Aorta (tissue), 5 donors: Measurements from ENCODE around the gene KIF26B. TPM values are rescaled to one million over a fixed set of nuclear protein-coding genes. Genes with fewer than 3 reads are reported as not detected.

Experiments used
- ATAC-seq: fragments of 200-7000 bp; cut with Tn5 transposase; one replicate; pipeline ENCODE4 v1.9.1; 2022; ENCODE audit warnings: moderate library complexity; ENCODE audit not compliant: low FRiP score
- DNase-seq, 2 donors: peaks; one replicate each; pipeline ENCODE4 v3.0.0-alpha.2; 2020
- H3K27ac ChIP-seq, 2 donors: one replicate each; pipeline ENCODE4 v1.5.1; 2013; ENCODE audit warnings: low read length in 2 of 2, mild to moderate bottlenecking in 2 of 2, moderate library complexity in 2 of 2, control low read depth in 1 of 2, inconsistent platforms in 1 of 2, low read depth in 1 of 2
- H3K27me3 ChIP-seq, 2 donors: one replicate each; pipeline ENCODE4 v1.6.1; 2013; ENCODE audit warnings: control low read depth in 1 of 2, low read length in 1 of 2, mild to moderate bottlenecking in 1 of 2, moderate library complexity in 1 of 2; ENCODE audit not compliant: insufficient read depth in 2 of 2, control insufficient read depth in 1 of 2
- H3K36me3 ChIP-seq, 2 donors: one replicate each; pipeline ENCODE4 v1.6.1; 2013; ENCODE audit warnings: control low read depth in 1 of 2, low read length in 1 of 2, mild to moderate bottlenecking in 1 of 2; ENCODE audit not compliant: insufficient read depth in 2 of 2, control insufficient read depth in 1 of 2
- H3K4me1 ChIP-seq, 2 donors: one replicate each; pipeline ENCODE4 v1.6.1; 2013; ENCODE audit warnings: low read length in 2 of 2, control low read depth in 1 of 2, mild to moderate bottlenecking in 1 of 2, moderate library complexity in 1 of 2; ENCODE audit not compliant: insufficient read depth in 2 of 2, control insufficient read depth in 1 of 2
- H3K4me3 ChIP-seq, 2 donors: one replicate each; pipeline ENCODE4 v1.5.1; 2013; ENCODE audit warnings: low read length in 2 of 2, control low read depth in 1 of 2, mild to moderate bottlenecking in 1 of 2
- H3K9me3 ChIP-seq: one replicate; pipeline ENCODE4 v1.6.1; 2013; ENCODE audit warnings: mild to moderate bottlenecking, low read length; ENCODE audit not compliant: control insufficient read depth
- WGBS, 2 donors: extraction: QIAGEN DNeasy Blood & Tissue Kit; methylation state at CpG; one replicate each; pipeline ENCODE4 v1.1.7; 2013; 5-methylcytosine and 5-hydroxymethylcytosine counted together
- intact Hi-C, 2 donors: fragments of 100-400 bp; cut with DNase I; formaldehyde crosslinking; loops; one replicate each; pipeline versions ENCODE4 v1.14.2 to v1.15.0; 2022
- polyA plus RNA-seq, 2 donors: library from polyadenylated mRNA; stranded (reverse); fragments of 200-250 nt; gene quantifications; one replicate each; pipeline ENCODE4 v1.2.3, GENCODE V29; 2013
- total RNA-seq, 2 donors: library from RNA; stranded (reverse); fragmentation: NEBNext Ultra II Directional; extraction: Animal tissue kit (Norgen Biotek cat#: 25700); gene quantifications; one replicate each; pipeline ENCODE4 v1.2.1, GENCODE V29; 2021
- donor health status: healthy with polysubstance abuse.
- donor health status: Bipolar disorder and iron deficiency.
- donor health status: DM: no; HTN: no; CAD: no.
- donor health status: DM: no; HTN: no; CAD: no.
- donor health status: DM: yes; HTN: yes; CAD: no.

Gene KIF26B
- total and polyA plus RNA-seq, 4 donors = under 0.01 to 0.58 (median 0.30) TPM

DNA sequence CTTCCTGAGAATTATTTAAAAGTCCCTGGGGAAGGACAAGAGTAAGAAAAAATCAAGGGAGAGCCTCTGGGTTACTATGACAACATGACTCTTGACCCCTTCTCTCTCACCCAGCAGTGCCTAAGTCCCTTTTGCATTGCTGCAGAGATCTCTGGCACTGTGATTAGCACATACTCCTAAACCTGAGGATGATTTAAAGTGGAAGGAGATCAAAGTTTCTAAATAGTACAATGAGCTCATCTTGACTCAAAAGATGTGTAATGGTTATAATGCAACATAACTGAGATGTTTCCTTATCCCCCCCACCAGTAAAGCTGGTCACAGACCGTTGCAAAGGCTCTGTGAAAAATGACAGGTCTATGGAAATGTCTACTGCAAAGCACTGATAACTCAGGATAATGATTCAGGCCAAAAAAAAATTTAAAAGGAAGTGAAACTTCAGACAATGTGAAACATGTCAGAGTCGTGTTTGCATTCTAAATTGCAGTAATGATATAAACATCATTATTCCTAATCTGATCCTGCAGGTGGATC lies 519.2 kb downstream of the KIF26B start:
- Histone ChIP-seq H3K27me3 (no peaks in the 10 kb centered on the region), H3K36me3 (no peaks in the 10 kb centered on the region), H3K4me3 (no peak overlapping the region), H3K4me1 (no peaks in the 10 kb centered on the region), H3K9me3 (no peaks in the 10 kb centered on the region), H3K27ac (no peak overlapping the region)
- 35 to 37% methylated on average over 2 of the region's 2 CpGs for WGBS, 2 donors
- ATAC-seq (no peak), DNase-seq (no peak)
- intact Hi-C loops = no loop called here

DNA sequence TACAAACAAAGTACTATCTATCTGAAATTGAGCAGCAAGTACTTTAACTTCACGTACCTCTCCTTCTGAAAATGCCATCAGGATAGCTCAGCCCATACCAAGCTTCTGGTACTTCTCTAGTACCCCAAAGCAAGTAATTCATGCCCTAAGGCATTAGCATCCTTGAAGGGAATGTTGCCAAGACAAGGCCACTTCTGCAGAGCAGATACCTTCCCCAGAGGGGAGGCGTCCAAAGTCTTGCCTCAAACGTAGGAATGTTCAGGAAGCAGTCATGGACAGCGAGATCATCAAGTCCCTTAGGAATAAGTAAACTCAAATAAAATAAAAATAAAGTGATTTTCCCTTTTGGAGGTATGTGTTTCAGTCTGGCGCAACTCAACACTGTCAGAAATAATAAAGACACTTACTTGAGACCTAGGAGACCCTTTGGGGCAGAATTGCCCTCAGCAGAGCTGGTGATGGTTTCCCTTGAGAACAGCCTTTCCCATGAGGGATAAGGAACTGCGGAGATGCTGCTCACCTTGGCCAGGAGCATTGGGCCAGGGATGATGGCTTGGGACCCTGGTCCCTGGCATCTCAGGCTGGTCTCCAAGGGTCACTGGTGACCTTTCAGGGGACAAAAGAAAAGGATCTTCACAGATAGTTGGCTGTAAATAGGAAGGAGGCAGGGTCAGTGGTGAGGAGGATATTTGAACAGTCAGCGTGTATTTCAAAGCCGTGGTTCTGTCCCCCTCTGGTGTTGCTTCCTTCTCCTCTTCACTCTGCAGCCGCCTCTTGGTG lies 522.9 kb downstream of the KIF26B start:
- ATAC-seq (no peak), DNase-seq (peak in 1 of 2 donors; percentile 23)
- Histone ChIP-seq H3K36me3 (no peaks in the 10 kb centered on the region), H3K27ac (no peak overlapping the region), H3K4me1 (no peaks in the 10 kb centered on the region), H3K4me3 (no peak overlapping the region), H3K9me3 (no peaks in the 10 kb centered on the region), H3K27me3 (no peaks in the 10 kb centered on the region)
- intact Hi-C loops = no loop called here
- WGBS, 2 donors = 69 to 71% methylated on average over 9 of the region's 9 CpGs

DNA sequence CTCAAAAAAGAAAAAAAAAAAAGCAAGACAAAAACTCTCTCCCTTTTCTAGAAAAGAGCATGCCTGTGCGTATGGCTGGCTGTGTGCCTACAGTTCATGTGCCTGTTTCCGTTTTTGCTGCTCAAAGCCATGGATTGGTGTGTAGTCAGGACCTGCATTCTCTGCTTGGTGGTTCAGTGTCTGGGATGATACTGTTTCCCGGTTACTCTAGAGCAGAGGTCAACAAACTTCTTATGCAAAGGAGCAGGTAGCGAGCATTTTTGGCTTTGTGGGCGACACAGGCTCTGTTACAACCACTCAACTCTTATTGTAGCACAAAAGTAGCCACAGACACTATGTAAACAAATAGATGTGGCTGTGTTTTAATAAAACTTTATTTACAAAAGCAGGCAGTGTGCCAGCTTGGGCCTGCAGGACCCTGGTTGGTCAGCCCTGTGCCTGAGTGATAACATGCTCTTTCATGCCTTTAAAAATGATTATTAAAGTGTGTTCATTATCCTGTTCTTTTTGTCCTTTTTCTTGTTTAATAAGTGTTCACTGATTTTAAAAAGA lies 524.2 kb downstream of the KIF26B start:
- DNase-seq (no peak), ATAC-seq (no peak)
- Histone ChIP-seq H3K27me3 (no peaks in the 10 kb centered on the region), H3K4me1 (no peaks in the 10 kb centered on the region), H3K36me3 (no peaks in the 10 kb centered on the region), H3K27ac (no peak overlapping the region), H3K9me3 (no peaks in the 10 kb centered on the region), H3K4me3 (no peak overlapping the region)
- intact Hi-C loops = no loop called here
- WGBS, 2 donors = 81% methylated on average over 5 of the region's 5 CpGs

DNA sequence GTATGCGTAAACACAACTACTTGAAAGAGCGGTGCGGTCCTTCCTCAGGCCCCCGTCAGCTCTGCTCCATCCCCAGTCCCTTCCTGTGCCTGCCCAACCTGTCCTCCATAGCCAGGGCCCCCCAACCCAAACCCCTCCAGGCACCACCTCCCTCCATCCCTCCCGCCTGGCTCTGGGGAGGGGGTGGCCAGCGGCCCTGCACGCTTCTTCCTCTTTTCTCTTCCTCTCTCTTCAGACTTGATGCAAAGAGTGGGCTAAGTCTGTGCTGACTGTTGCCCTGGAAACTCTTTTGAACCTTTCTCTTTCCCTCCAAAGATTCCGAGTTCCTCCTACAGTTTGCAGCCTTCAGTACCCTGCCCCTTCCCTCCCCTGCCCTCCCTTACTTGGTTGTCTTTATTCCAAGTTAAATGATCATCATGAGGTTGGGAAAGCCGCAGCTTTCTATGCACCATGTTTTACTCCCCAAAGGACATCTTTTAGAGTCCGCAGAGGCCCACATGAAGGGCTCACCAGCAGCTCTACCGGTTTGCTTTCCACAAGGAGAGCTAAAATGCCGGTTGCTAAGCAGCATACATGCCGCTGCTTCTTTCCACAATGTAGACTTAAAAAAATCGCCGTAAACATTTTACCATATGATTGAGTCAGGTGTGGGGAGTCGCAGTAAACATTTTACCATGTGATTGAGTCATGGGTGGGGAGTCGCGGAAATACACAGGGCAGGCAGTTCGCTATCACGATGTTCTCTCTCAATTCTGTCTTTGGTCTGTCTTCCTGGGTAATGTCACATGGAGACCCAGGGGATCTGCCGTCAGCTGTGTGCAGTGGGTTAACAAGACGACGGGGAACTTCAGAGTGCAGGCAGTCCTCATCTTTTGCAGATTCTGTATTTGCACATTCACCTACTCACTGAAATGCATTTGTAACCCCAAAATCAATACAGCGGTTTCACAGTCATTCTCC lies 525.3 kb downstream of the KIF26B start:
- Histone ChIP-seq H3K27ac (no peak overlapping the region), H3K36me3 (no peaks in the 10 kb centered on the region), H3K4me1 (no peaks in the 10 kb centered on the region), H3K9me3 (no peaks in the 10 kb centered on the region), H3K4me3 (no peak overlapping the region), H3K27me3 (no peaks in the 10 kb centered on the region)
- no peak for DNase-seq
- 79 to 88% methylated on average over 24 of the region's 24 CpGs for WGBS, 2 donors
- ATAC-seq = no peak
- intact Hi-C loops = no loop called here

DNA sequence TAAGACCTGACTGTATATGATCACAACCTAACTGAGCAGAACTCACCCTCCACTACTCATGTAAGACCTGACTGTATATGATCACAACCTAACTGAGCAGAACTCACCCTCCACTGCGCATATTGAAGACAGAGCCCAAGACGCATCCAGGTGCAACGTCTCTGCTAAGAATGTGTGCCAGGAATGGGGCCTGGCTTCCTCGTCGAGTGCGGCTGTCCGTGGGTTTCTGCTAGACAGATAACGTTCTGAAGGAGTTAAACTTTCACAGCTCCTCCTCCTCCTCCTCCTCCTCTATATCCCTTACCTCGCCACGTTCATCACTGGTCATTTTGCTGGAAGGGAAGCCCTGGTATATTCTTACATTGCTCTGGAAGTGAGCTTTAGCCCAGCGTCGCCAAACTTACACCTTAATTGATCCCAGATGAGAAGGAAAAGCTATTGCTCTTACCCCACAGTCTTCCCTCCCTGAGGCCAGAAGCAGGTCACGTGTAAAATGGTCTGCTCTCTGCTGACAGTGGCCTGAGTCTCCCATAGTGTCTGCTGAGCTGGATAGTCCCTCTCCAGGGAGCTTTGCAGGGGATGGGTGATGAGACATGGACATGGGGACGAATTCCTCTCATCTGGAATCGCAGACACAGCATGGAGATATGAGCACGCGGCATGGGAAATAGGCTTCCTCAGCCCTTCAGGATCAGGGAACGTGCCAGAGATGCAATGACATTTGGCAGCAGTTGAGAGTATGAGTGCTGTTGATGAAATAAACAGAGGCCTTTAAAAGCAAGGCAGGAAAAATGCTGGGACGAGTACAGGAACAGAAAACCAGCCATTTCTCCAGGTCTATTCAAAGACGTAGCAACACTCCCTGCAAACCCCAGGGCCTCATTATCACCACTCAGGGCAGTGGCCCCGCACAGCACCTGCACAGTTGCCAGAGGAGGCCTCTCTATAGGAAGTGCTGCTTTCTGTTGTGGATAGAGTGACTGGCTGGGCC lies 528.1 kb downstream of the KIF26B start:
- Histone ChIP-seq H3K9me3 (no peaks in the 10 kb centered on the region), H3K27me3 (no peaks in the 10 kb centered on the region), H3K27ac (no peak overlapping the region), H3K36me3 (no peaks in the 10 kb centered on the region), H3K4me3 (no peak overlapping the region), H3K4me1 (no peaks in the 10 kb centered on the region)
- ATAC-seq (no peak), DNase-seq (no peak)
- intact Hi-C loops = no loop called here
- WGBS, 2 donors = 62 to 69% methylated on average over 21 of the region's 21 CpGs

DNA sequence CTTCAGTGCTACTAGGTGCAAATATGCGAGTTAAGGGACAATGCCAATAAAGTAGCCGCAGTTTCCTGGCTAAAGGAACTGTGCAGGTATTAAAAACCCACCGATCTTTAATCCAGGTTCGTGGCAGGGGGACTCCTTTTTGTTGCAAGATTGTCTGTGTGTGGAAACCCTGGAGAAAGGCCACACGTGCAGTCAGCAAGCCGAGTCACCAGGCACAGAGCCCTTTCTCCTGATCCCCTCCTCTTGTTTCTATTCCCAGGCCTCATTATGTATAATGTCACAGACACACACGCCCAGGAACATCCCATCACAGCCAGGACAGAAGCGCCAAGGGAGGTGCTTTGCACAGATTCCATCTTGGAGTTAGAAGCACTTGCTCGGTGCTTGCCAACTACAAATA lies 528.9 kb downstream of the KIF26B start:
- Histone ChIP-seq H3K27ac (no peak overlapping the region), H3K4me3 (no peak overlapping the region), H3K27me3 (no peaks in the 10 kb centered on the region), H3K36me3 (no peaks in the 10 kb centered on the region), H3K4me1 (no peaks in the 10 kb centered on the region), H3K9me3 (no peaks in the 10 kb centered on the region)
- DNase-seq (no peak), ATAC-seq (no peak)
- 81 to 86% methylated on average over 9 of the region's 9 CpGs for WGBS, 2 donors
- intact Hi-C loops = no loop called here

DNA sequence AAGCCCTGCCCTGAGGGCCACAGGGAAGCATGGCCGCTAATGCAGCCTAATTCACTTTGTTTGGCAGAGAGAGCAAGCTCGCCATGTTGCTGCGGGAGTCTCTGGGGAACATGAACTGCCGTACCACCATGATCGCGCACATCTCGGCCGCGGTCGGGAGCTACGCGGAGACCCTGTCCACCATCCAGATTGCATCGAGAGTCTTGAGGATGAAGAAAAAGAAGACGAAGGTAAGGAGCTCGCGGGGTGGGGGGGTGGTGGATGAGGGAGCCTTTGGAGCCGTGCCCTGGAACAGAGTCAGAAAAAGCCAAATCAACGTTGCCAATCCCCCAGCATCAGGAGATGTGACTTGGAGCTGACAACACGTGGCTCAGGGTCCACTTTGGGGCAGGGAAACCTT lies 529.4 kb downstream of the KIF26B start:
- whole genome bisulfite sequencing, 2 donors = 91% methylated on average over 19 of the region's 19 CpGs
- H3K4me1 ChIP-seq = no peaks in the 10 kb centered on the region

DNA sequence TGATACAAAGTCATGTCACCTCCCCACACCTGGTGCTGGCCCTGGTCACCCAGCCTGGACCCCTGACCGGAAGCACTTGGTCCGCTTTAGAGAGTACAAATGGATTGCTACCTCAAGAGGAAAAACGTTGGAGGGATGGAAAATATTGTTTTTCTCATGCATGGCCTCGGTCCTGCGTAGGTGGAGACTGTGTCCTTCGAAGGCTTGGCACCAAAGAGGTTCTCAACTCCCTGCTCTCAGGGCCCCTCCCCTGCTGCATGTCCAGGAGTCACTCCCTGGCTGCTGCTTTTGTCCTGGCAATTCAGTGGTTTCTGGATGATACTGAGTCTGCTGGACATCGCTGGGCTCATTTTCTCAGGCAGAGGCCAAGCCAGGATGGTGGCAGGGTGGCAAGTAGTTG lies 529.8 kb downstream of the KIF26B start:
- 67 to 80% methylated on average over 7 of the region's 7 CpGs for WGBS, 2 donors

More for the DNA sequence above, 529.4 kb downstream of the KIF26B start:
- Histone ChIP-seq H3K27me3 (no peaks in the 10 kb centered on the region), H3K27ac (no peak overlapping the region), H3K9me3 (no peaks in the 10 kb centered on the region), H3K36me3 (no peaks in the 10 kb centered on the region), H3K4me3 (no peak overlapping the region)
- DNase-seq = no peak
- no peak for ATAC-seq
- intact Hi-C loops = no loop called here

More for the DNA sequence above, 529.8 kb downstream of the KIF26B start:
- no peaks in the 10 kb centered on the region for H3K36me3 ChIP-seq
- intact Hi-C loops = no loop called here
- no peak overlapping the region for H3K27ac ChIP-seq
- H3K9me3 ChIP-seq = no peaks in the 10 kb centered on the region
- H3K4me1 ChIP-seq = no peaks in the 10 kb centered on the region
- no peak for ATAC-seq
- no peak overlapping the region for H3K4me3 ChIP-seq
- no peaks in the 10 kb centered on the region for H3K27me3 ChIP-seq
- no peak for DNase-seq
